HG02678 (cell line): ENCODE results near the gene TBC1D19.
"Not testable (repeated sequence)": the region's sequence is repeated elsewhere in the genome, so short reads cannot be mapped to it uniquely, and the experiment has no call there.

ENCODE experiments used
- ATAC-seq: cut with Tn5 transposase; IDR thresholded peaks from one replicate; pipeline ENCODE4 v1.9.1; 2021; ENCODE audit warnings: mild to moderate bottlenecking, moderate library complexity; ENCODE audit not compliant: unreplicated experiment

The TBC1D19 gene, protein sequence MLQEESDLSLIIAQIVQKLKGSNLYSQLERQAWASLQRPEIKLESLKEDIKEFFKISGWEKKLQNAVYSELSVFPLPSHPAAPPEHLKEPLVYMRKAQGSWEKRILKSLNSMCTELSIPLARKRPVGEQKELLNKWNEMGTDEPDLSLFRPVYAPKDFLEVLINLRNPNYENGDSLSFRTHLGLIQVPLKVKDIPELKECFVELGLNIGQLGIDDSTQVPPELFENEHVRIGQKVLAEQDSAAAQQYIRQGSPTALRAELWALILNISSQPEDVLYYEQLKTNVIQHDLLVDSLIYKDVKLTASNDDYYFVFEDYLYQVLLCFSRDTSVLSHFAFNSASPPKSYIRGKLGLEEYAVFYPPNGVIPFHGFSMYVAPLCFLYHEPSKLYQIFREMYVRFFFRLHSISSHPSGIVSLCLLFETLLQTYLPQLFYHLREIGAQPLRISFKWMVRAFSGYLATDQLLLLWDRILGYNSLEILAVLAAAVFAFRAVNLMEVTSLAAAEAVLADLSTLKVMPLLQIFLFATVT

DNA sequence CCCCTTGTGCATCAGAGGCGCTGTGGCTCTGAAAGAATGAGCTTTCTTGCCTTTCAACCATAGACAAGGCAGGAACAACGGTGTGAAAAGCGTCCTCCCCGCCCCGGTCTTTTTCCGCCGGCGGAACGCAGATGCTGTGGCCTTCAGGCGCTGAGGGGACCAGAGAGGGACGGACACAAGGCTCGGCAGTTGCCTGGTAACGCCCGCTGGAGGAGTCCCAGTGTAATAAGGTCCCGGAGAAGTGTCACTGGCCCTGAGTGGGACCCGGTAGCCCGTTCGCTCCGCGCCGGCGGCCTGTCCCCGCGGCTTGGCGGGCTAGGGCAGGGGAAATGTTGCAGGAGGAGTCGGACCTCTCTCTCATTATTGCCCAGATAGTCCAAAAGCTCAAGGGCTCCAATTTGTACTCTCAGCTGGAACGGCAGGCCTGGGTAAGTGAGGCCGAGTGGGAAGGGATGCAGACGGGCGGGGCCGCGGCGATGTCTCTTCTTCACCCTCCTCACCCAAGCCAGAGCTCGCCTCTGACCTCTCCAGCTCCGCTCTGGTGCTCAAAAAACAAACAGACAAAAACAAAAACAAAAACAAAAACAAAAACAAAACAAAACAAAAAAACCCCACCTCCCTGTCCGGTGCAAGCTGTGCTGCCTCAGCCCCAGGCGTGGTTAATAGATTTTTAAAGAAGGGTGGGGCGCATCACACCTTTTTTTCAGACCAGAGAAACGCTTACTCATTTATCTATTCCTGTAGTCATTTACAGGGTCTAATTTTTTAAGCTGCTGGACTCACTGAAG, at the start of gene TBC1D19:
Gene TBC1D19, plus strand, starts transcription at position 220 of the 788 bp plus-strand sequence. Its CDS starts 110 bp downstream, at position 330.
- peak; percentile 100 for ATAC-seq

DNA sequence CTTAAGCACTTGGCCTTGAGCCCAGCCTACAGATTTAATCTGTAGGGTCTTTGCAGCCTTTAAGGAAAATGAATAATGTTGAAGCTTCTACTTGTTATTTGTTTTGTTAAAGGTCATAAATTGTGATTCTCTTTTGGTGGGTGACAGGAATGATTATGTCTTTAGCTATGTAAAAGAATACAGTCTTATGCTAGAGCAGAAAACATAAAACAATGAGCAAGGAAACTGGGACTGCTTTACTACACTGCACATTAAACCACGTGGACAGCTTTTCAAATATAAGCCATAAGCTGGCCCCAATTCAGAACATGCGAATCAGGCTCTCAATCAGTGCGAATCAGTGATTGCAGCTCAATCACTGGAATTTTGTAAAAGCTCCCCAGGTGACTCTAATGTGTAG, 40.9 kb upstream of the TBC1D19 start:
- no peak for ATAC-seq

DNA sequence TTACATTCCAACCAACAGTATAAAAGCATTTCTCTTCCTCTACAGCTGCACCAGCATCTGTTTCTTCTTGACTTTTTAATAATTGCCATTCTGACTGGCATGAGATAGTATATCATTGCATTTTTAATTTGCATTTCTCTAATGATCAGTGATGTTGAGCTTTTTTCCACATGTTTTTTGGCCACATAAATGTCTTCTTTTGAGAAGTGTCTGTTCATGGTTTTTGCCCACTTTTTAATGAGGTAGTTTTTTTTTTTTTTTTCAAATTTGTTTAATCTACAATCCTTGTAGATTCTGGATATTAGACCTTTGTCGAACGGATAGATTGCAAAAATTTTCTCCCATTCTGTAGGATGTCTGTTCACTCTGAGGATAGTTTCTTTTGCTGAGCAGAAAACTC, 39.5 kb upstream of the TBC1D19 start:
- no peak for ATAC-seq

DNA sequence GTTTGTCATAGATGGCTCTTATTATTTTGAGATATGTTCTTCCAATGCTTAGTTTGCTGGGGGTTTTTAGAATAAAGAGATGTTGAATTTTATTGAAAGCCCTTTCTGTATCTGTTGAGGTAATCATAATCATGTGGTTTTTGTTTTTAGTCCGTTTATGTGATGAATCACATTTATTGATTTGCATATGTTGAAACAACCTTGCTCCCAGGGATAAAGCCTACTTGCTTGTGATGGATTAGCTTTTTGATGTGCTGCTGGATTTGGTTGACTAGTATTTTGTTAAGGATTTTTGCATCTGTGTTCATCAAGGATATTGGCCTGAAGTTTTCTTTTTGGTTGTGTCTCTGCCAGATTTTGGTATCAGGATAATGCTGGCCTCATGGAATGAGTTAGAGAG, 35.5 kb upstream of the TBC1D19 start:
- not testable (repeated sequence) for ATAC-seq

DNA sequence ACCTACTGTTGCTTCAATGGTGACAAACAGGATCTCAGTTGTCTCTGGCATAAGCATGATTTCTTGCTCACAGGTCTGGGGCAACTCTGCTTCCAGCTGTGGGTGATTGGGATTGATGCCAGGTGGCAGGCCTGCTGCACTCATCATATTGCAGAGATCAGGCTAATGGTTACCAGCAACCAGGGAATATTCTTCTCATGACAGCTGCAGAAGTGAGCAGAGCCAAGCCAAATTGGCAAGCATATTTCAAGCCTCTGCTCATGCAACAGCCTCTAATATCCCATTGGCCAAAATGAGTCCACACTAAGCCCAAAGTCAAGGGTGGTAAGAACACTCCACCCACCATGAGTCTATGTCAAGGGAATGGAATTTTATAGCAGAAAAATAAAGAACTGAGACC, 26.7 kb upstream of the TBC1D19 start:
- ATAC-seq: no peak

DNA sequence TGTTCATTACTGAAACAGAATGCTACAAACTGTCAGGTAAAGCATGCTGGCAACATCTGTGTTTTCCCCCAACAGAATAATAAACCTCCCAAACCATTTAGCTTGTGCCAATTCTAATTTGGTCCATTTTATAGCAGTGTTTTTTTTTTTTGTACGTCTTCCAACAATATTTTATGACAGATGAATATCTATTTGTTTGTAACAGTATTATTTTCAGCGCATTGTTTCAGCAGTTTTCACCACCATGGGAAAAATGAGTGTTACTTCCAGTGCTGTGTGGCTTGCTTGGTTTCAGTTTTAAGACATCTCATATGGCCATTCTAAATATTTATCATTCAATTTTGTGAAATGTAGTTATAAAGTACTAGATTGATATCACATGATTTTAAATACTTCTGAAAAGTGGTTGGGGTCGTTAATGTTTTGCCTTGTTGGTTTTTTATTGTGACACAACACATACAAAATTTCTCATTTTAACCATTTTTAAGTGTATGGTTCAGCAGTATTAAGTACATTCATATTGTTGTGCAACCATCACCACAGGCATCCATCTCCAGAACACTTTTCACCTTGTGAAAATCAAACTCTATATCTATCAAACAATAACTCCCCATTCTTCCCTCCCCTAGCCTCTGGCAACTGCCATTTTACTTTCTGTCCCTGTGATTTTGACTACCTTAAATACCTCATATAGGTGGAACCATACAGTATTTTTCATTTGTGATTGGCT, 25.6 kb upstream of the TBC1D19 start:
- no peak for ATAC-seq

DNA sequence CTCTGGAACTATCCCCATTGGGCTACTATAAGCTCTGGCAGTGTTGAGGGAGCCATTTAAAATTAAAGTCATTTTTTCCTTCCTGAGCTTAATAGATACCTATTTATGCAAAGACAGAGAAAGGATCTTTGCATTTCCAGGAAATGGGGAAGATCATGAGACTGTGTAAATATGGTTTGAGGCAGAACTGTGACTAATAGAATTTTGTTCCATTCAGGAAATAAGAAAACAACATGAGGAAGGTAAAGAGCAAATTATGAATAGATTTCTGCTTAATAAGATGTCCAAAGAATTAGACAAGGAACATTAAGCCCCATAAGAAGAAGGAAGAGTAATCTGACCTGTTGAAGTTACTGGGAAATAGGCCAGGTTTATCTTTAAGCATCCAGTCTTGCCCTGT, 17.8 kb upstream of the TBC1D19 start:
- no peak for ATAC-seq

DNA sequence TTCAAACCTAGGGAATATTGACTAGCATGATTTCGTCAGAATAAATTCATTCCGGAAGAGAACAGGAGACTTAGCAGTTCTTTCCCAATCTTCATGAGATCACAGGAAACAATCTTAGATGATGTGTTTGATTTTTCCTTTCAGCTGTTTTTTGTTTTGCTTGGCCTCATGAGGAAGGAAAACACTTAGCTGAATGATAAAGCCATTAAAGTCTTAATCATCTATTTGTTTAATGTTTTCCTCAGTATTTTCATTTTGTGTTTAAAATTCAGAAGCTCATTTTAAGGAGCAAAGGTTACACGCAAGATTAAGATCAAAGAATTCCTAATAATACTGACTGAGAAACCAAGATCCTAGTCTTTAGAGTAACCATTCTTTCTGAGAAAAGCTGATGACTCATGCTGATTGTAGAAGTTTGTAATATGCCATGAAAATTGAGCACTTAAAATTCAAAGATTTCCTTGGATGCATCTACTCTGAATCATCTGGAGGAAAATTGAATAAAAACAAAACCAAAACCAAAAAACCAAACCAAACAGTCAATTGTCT, 15.4 kb upstream of the TBC1D19 start:
- ATAC-seq: no peak

DNA sequence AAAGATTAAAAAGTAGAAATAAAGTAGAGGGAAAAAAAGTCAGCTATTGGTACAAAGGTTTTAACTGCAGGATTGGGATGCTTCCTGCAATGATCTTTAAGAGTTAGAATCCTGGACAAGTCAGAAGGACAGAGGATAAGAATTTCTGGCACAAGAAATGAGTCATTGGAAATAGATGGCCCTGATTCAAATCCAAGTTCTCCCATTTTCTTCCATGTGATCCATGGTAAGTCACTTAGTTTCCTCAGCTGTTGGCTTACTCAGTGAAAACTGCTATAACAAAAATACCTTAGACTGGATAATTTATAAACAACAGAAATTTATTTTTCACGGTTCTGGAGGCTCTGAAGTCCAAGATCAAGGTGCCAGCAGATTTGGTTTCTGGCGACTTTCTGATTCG, 13.3 kb upstream of the TBC1D19 start:
- ATAC-seq: no peak

DNA sequence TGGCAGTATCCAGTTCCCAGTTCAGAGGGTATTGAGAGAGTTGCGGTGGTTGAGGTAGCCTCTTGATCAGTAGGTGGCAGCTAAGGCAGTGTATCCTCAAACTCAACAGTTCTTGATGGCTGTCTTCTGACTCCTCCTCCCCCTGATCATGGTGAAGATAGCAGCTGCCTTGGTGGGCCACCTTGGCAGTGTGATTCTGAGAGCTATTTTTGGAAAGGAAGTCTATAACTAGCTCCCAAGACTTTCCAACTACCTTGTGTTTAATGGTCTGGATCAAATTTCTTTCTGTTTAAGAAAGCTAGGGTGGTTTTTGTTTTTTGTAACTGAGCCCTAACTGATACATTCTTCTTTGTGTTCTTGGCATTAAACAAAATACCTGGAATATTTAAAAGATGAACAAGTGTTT, 10.5 kb upstream of the TBC1D19 start:
- ATAC-seq: no peak

DNA sequence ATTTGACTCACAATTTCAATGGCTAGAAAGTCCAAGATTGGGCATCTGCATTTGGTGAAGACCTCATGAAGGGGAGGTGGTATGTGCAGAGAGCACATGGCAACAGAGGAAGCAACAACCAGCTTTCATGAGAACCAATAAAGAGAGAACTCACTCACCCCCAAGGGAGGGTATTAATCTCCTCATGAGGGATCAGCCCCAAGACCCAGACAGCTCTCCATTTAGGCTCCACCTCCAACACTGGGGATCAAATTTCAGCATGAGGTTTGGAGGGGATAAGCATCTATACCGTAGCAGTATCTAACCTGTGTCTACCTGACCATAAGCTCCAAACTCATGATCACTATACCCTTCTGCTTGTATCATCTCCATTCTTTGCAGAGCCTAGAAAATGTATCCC, 9.3 kb upstream of the TBC1D19 start:
- ATAC-seq: no peak

DNA sequence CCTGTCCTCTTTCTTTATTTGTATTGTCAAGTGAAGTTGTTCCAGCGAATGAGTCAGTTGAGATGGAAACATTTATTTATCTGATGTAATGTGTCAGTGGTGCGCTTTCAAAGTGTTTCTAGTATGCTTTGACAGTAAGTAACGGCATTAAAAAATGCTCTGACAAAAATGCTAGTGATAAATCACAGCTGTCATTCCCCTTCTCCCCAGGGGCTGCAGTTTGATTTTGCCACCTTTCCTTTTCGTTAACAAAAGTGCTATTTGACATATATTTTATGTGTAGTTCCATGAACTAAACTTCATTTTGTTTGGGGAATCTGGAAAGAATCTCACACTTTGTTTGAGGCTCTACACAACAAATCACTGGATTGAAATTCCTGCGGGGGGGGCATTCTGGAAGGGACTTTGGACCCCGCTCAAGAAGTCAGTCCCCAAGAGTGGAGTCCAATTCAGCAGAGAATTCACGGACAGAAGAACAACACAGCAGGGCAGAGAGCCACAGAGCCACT, 7.6 kb upstream of the TBC1D19 start:
- ATAC-seq: no peak

DNA sequence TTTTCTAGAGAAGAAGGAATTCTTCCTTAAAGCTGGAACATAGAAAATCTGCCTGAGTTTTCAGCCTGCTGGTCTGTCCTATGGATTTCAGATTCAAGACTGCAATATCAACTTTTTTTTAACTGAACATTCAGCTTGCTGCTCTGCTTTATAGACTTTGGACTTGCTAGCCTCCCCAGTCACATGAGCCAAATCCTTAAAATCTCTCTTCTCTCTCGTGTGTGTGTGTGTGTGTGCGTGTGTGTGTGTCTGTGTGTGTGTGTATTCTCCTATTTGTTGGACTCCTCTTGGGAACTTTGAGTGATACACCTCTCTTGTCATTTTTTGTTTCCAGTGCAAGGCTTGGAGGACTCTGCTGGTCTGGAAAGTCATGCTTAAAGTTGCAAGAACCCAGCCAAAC, 6.8 kb upstream of the TBC1D19 start:
- ATAC-seq: no peak

DNA sequence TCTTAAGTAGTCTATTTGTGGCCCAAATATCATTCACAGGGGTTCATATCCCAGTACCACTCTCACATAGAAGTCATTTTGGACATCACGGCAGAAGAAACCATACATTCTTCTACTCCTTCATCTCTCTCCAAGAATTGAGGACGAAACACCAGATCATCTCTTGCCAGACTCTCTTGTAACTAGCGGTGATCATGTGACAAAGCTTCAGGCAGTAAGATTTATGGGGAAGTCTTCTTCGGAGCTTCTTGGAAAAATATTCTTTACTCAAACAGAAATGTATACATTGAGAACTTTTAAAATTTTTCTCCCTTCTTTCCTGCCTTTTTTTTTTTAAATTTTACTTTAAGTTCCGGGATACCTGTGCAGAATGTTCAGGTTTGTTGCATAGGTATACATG, 4.7 kb upstream of the TBC1D19 start:
- no peak for ATAC-seq

DNA sequence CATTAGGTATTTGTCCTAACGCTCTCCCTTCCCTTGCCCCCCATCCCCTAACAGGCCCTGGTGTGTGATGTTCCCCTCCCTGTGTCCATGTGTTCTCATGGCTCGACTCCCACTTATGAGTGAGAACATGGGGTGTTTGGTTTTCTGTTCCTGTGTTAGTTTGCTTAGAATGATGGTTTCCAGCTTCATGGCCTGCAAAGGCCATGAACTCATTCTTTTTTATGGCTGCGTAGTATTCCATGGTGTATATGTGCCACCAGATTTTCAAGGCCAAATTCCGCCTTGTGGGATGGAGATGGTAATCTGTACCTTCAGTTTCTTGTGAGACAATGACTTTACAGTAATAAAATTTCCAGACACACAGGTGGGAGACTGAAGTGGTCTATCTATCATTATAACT, 2.5 kb upstream of the TBC1D19 start:
- ATAC-seq: not testable (repeated sequence)

DNA sequence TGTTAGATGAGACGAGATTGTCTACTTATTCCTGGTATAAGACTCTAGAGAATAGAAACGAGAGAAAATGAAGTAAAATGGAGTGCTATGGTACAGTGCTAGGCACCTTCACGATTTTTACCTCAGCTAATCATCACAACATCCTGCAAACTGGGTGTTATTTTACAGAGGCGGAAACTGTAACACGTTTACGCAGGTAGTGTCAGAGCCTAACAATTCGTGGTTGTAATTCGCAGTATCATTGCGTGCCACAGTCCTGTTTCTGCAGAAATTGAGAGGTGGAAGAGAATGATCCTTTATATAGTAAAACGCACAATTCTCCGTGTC, 383 bp upstream of the TBC1D19 start:
- ATAC-seq: peak; percentile 50

DNA sequence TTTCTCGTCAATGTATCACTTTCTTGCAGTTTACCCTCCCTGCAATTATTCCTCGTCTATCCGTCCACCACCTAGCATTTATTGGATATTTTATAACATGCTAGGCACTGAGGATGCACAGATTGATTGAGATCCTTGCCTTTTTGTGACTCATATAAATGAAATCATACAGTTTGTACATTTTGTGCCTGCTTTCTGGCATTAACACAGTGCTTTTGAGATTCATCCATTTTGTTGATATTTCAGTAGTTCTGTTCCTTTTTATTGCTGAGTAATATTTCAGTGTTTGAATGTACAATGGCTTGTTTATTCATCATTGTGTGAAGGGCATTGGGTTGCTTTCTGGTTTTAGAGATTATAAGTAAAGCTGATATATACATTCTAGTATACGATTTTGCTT, 841 bp downstream of the TBC1D19 start:
- ATAC-seq: no peak

DNA sequence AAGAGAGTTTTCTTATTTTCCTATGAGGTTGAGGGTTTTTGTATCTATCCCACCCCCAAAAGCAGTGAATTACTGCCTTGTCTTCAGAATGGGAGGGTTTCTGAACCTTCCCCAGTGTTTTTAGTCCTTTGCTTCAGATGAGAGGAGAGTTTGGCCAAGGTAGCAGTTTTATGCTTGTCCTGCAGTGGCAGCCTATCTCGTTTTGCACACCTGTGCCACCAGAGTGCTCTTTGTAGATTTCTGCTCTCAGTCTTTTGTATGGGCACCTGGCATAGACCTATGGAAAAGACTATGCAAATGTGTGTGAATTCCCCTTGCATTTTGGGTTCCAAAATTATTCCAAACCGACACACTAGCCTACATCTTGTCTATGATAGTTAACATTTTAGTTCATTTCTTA, 5.8 kb downstream of the TBC1D19 start:
- ATAC-seq: no peak

DNA sequence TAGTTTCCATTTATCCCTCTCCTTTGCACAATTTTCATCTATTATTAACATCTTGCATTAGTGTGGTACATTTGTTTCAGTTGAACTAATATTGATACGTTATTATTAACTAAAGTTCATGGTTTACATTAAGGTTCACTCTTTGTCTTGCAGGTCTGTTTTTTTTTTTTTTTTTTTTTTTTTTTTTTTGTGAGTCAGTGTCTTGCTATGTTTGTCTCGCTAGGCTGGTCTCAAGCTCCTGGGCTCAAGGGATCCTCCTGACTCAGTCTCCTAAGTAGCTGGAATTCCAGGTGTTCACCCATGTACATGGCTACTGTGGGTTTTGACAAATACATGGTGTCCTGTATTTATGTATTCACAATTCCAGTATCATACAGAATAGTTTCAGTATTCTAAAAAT, 6.8 kb downstream of the TBC1D19 start:
- no peak for ATAC-seq

DNA sequence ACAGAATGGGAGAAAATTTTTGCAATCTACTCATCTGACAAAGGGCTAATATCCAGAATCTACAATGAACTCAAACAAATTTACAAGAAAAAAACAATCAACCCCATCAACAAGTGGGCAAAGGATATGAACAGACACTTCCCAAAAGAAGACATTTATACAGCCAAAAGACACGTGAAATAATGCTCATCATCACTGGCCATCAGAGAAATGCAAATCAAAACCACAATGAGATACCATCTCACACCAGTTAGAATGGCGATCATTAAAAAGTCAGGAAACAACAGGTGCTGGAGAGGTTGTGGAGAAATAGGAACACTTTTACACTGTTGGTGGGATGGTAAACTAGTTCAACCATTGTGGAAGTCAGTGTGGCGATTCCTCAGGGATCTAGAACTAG, 9.7 kb downstream of the TBC1D19 start:
- ATAC-seq: not testable (repeated sequence)

DNA sequence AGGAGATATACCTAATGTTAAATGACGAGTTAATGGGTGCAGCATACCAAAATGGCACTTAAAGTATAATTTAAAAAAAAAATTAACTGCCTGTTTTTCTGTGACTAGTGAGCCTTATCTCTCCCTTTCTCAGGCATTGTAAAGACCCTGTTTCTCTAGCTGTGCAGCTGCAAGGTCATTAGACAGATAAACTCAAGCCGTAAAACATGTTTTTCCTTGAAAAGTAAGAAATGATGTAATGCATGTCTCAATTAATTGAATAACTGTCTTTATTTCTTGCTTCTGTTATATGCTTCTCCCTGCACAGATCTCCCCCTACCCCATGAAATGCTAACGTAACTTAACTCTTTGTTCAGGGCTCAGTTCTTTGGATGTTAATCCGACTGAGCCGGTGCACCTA, 10.5 kb downstream of the TBC1D19 start:
- no peak for ATAC-seq
